NCI-H146 (cell line): ENCODE measurements around the gene TRMT2A.

Experiments used
- DNase-seq: peaks from one replicate; lab custom pipeline; 2025; lab: John Stamatoyannopoulos, UW

TRMT2A gene

DNA sequence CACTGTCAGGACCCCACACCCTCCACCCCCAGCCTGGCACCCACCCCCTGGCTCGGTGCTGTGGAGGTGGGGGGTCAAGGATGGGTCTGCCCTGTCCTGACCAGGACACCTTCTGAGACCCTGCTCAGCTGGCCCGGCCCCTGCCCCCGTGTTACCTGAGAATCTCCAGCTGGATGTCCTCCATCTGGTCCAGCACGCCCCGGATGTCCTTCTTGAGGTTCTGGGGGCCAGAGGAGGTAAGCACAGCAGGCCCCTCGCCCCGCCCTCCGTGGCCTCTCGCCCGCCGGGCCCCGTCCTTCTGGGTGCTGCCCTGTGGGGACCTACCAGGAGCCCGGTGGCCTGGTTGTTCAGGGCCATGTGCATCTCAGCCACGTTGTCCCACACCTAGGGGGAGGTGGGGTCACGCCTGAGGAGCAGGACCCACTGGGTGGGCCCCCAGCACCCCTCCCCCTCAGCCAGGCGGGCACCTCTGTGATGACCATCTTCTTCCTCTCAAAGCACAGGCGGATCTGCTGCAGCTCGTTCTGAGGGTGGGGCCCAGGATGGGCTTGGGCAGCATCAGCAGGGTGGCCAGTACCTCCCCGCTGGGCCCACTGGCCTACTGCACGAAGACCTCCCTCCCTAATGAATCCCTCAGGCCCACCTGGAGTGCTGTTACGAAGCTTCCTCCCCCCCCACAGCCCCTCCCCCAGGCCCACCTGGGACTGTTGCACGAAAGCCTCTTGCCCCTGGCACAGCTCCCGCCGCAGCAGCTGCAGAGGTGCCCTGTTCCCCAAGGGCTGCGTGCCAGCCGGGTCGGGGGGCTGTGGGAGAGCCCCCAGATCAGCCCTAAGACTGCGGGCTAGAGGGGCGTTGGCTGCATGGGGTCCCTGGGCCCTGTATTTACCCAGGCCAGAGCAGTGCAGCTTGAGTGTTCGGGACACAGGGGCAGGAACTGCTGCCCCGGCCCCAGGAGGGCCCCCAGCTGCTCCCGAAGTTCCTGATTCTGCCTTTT lies 32.5 kb upstream of the TRMT2A start:
- DNase-seq, result no peak

DNA sequence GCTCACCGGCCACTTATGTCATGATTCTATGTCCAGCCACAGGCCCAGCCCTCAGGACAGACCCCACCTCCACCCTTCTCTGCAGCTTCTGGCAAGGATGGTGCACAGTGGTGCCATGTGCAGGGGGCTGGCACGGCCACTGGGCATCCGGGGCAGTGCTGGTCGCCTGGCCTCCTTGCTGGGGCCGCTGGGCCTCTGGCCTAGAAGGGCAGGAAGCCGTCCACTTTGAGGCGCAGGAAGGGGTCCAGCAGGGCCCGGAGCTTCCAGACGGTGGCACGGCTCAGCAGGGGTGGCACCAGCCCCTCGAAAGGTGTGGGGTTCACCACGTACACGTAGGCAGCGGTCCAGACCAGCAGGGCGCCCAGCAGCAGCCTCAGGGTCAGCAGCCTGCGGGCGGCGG lies 31.4 kb upstream of the TRMT2A start:
- no peak for DNase-seq

GRCh38 chr22:20147237-20147988 lies 30.4 kb upstream of the TRMT2A start:
- DNase-seq, result no peak

GRCh38 chr22:20146777-20147176 lies 29.8 kb upstream of the TRMT2A start:
- DNase-seq, result no peak

DNA sequence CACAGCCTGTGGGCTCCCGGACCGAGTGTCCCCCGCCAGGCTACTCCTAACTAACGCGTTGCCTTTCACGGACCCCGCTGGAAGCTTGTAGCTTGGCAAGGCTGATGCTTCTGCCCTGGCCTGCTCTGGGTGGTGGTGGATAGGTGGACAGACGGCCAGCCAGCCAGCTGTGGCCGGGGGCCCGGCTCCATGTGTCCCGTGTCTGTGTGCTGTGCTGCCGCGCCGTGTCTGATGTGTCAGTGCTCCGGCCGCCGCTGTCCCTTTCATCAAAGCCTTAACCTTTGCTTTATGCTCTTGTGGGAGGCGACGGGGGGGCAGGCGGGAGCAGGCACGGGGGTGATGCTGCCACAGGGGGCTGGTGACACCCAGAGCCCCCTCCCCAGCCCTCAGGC lies 28.8 kb upstream of the TRMT2A start:
- no peak for DNase-seq

GRCh38 chr22:20145206-20145831 lies 28.3 kb upstream of the TRMT2A start:
- no peak for DNase-seq

- no peak for DNase-seq
Observed at GRCh38 chr22:20143883-20144665, 27.0 kb upstream of the TRMT2A start.

- no peak for DNase-seq
Observed at GRCh38 chr22:20142711-20143621, 25.9 kb upstream of the TRMT2A start.

DNA sequence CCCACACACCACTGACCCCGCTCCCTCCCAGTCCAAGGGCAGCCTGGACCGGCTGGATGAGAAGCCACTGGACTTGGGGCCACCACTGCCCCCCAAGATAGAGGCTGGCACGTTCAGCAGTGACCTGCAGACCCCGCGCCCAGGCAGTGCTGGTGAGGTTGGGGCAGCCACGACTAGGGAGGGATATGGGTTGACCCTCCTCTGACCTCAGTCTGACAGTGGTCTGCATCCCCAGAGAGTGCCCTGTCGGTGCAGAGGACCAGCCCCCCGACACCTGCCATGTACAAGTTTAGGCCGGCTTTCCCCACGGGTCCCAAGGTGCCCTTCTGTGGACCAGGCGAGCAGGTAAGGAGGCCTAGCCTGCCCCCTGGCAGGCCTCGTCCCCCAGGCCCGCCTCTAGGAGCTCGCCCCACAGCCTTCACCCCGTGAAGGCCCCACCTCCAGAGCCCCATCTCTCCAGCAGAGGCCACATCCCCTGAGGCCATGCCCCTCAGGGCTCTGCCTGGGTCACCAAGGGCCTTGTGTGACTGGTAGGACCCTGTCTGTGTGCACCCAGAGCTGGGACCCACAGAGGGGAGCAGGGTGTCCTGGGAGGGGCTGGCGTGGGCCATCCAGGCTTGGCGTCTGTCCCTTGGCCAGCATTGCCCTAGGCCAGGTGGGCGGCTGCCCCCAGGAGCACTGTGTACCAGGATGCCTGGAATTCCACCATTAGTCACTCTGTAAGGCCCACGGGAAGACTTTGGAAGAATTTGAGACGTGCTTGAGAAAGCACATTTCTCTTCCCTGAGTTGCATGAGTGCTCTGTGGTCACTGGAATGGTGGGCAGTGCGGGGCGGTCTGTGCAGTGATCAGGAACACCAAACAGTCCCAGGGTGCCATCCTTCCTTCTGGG lies 24.4 kb upstream of the TRMT2A start:
- DNase-seq, result no peak

DNA sequence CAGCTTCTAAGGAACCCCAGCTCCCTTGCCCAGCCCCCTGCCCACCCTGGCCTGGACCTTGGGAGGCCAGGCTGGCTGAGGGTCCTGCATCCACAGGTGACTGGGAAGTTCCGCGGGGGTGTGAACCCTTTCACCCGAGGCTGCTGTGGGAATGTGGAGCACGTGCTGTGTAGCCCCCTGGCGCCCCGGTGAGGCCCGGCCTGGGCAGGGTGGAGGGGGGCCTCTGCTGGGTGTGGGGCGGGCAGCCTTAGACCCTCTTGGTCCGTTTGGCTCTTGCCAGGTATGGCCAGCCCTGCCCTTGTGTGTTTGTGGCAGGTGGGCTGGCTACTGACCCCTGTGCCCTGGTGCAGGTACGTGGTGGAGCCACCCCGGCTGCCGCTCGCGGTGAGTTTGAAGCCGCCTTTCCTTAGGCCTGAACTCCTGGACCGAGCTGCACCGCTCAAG lies 23.5 kb upstream of the TRMT2A start:
- no peak for DNase-seq

GRCh38 chr22:20140107-20140445 lies 23.1 kb upstream of the TRMT2A start:
- DNase-seq, result no peak

DNA sequence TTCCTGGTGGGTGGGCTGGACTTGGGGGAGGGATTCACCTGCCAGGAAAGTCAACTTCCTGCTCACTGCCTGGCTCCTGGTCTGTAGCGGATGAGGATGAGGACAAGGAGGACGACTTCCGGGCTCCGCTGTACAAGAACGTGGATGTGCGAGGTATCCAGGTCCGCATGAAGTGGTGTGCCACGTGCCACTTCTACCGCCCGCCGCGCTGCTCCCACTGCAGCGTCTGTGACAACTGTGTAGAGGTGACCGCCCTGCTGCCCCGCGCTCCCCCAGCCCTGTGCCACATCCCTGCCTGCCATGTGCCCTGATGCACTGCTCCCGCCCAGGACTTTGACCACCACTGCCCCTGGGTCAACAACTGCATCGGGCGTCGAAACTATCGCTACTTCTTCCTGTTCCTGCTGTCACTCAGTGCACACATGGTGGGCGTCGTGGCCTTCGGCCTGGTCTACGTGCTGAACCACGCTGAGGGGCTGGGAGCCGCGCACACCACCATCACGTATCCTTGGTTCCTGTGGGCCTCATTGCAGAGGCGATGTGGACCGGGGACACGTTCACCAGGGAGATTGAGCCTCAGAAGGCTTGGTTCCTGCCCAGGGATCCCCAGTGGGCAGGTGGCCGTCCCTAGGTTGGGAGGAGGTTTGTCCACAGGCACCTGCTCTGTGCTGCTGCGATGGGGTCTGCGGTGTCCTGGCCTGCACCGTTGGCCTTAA lies 22.5 kb upstream of the TRMT2A start:
- DNase-seq, result no peak

DNA sequence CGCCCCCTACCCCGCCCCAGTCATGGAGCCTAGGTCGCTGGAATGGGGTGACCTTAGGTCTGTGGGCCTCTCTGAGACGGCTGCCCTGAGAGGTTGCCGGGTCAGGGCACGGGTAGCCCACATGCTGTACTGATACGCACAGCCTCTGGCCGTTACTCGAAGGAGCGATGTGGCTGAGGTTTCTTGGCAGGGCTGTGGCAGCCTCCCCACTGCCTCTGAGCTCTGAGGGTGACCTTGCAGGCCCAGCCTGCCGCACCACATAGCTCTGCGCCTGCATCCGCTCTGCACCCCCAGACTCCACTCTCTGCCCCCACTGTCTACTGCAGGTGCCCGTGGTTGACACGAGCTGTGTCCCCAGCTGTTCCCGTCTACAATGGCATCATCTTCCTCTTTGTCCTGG lies 21.8 kb upstream of the TRMT2A start:
- DNase-seq, result no peak

DNA sequence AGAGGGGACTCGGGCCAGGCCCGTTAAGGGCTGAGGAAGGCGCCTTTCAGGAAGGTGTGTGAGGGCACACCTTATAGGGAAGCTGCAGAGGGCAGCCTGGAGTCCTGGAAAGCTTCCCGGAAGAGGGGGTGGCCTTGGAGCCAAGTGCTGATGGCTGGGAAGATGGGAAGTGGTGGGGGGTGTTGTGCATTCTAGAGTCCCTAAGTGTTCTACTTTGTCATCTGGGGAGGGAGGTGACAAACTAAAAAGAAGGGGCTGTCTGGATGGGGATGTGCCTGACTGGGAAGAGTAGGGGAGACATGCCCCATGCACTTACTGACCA lies 21.4 kb upstream of the TRMT2A start:
- DNase-seq, result no peak

DNA sequence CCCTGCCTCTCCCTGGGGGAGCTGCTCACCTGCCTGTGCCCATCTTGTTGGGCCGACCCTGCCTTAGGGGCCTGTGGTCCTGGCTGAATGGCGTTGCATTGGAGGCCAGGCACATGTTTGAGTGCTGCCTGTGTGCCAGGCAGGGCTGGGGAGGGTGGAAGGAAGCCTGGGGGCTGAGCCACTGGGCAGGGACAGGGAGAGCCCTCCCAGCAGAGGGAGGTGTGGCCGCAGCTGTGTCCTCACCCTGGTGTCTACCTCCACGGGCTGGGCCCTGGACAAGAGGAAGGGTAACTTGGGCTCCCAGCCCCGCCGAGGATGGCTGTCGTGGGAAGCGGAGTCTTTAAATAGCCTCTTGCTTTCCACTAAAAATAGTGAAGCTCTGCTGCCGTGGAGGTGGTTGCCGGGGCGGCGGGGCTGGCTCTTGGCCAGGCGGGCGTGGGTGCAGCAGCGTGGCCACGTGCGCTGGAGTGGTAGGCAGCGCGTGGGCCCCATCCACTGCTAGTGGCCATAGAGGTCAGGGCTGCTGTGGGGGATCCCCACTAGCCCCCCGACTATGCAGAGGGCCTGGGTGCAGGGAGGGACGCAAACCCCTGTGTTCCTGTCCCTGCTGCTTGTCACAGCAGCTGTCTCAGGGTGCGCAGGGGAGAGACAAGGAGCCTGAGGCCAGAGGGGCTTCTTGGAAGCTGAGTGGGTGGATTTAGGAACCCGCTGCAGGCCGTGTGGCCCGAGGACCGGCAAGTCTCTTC lies 20.8 kb upstream of the TRMT2A start:
- DNase-seq, result no peak

GRCh38 chr22:20137113-20137512 lies 20.1 kb upstream of the TRMT2A start:
- no peak for DNase-seq

- DNase-seq, result no peak
Observed at GRCh38 chr22:20136603-20136873, 19.5 kb upstream of the TRMT2A start.

- no peak for DNase-seq
Observed at GRCh38 chr22:20135806-20136602, 19.0 kb upstream of the TRMT2A start.
